HepG2 (cell line): ENCODE measurements around the gene ZXDC.
A peak's percentile ranks its signal among the peaks of the same experiment; 100 is the strongest.

Experiments used
- AGO2 ChIP-seq: fragments of 200-400 bp; formaldehyde crosslinking; optimal IDR thresholded peaks from 2 replicates; pipeline ENCODE3; 2017; ENCODE audit warnings: mild to moderate bottlenecking, low read depth, low read length, moderate library complexity
- BHLHE40 ChIP-seq: IDR thresholded peaks from 2 replicates; pipeline ENCODE4 v1.6.1; 2011; ENCODE audit warnings: low read length, improper control_type of control experiment
- BRCA1 ChIP-seq: sonication (generic); formaldehyde crosslinking; IDR thresholded peaks from 2 replicates; pipeline ENCODE4 v1.4.0; 2020; ENCODE audit warnings: missing genetic modification reagents
- CREM ChIP-seq, 2 experiments: sonication (generic) in 1 of 2; formaldehyde crosslinking in 1 of 2; IDR thresholded peaks; 2 replicates each; pipeline versions ENCODE4 v1.4.0 to v1.6.1; 2016 to 2020; ENCODE audit warnings: antibody characterized with exemption in 1 of 2, mild to moderate bottlenecking in 1 of 2, missing genetic modification reagents in 1 of 2
- CTCF ChIP-seq: sonication (generic); formaldehyde crosslinking; IDR thresholded peaks from 2 replicates; pipeline ENCODE4 v1.5.0; 2020; ENCODE audit warnings: mild to moderate bottlenecking, missing genetic modification reagents, moderate library complexity
- ELF4 ChIP-seq: sonication (generic); formaldehyde crosslinking; IDR thresholded peaks from 2 replicates; pipeline ENCODE4 v1.5.0; 2020; ENCODE audit warnings: missing genetic modification reagents, mild to moderate bottlenecking, moderate library complexity, borderline replicate concordance
- FOXP1 ChIP-seq, 2 experiments: fragments of 450-650 bp in 1 of 2; IDR thresholded peaks; 2 replicates each; pipeline ENCODE4 v1.6.1; 2017 to 2018; ENCODE audit warnings: antibody characterized with exemption in 1 of 2
- HDAC2 ChIP-seq: sonication (generic); formaldehyde crosslinking; IDR thresholded peaks from 2 replicates; pipeline ENCODE4 v1.4.0; 2020; ENCODE audit warnings: missing genetic modification reagents
- NR0B2 ChIP-seq: sonication (generic); formaldehyde crosslinking; IDR thresholded peaks from 2 replicates; pipeline ENCODE4 v1.4.0; 2020; ENCODE audit warnings: mild to moderate bottlenecking, missing genetic modification reagents
- POLR2A ChIP-seq, 2 experiments: IDR thresholded peaks; 2 replicates each; pipeline ENCODE4 v1.6.1; 2011; ENCODE audit warnings: low read depth in 2 of 2, low read length in 2 of 2, mild to moderate bottlenecking in 1 of 2, moderate library complexity in 1 of 2; ENCODE audit not compliant: insufficient read depth in 1 of 2
- POLR2AphosphoS5 ChIP-seq: IDR thresholded peaks from 2 replicates; pipeline ENCODE4 v1.6.1; 2012; ENCODE audit warnings: low read depth, low read length
- TBL1XR1 ChIP-seq: fragments of 150-350 bp; IDR thresholded peaks from 2 replicates; pipeline ENCODE4 v1.6.1; 2014; ENCODE audit warnings: borderline replicate concordance, low read length; ENCODE audit not compliant: partially characterized antibody
- YY1 ChIP-seq: IDR thresholded peaks from 2 replicates; pipeline ENCODE4 v1.6.1; 2011; ENCODE audit warnings: low read length, low read depth, moderate library complexity, mild to moderate bottlenecking; ENCODE audit not compliant: insufficient read depth, insufficient replicate concordance

DNA sequence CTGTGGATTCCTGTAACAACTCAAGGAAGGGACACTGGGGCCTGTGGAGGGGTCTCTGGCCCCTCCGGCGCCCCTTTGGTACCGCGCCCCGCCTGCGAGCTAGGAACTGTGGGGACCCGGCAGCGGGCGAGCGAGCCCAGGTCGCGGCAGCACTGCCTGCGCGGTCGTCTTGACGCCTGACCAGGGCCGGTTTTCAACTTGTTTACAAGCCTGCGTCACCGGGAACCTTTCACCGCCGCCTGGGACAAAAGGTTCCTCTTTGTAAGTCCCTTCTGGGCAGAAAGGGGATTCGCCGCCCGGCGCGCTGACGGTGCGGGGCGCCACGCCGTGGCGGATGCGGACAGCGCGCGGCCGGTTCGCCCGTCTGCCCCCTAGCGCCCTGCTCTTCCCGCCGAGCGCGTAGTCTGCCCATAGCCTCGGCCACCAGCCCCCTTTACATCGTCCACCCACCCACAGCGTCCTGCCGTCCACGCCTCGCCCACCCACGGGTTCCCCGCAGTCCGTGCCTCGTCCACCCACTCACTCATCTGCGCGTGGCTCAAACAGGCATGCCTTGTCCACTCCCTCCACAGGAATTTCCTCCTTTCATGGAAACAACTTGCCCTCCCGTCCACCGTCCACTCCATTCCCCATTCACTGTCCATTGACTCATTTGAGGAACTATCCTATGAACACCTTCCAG is 86.4 kb downstream of the ZXDC start:
- TF ChIP-seq BRCA1 (CRISPR knock-in tag) (peak; percentile 93; the same call in 1 of the 2 replicates), CTCF (CRISPR knock-in tag) (peak; percentile 97), POLR2A (IDR thresholded peaks at IDR 0.05; ENCODE audit: insufficient read depth in 1 of 2, low read depth in 2 of 2, low read length in 2 of 2) (no peak), ELF4 (no peak), AGO2 (no peak), HDAC2 (CRISPR knock-in tag) (peak; percentile 67), BHLHE40 (peak; percentile 35; the same call in 1 of the 2 replicates), CREM (IDR thresholded peaks at IDR 0.05) (peak; percentile 60), CREM (CRISPR knock-in tag; IDR thresholded peaks at IDR 0.05) (no peak), FOXP1 (IDR thresholded peaks at IDR 0.05) (no peak), FOXP1 (CRISPR knock-in tag; IDR thresholded peaks at IDR 0.05) (peak; percentile 66), TBL1XR1 (no peak), YY1 (peak; percentile 80), NR0B2 (peak; percentile 66; the same call in 1 of the 2 replicates), POLR2AphosphoS5 (no peak)
